Activated CD4-positive, CD25-positive, alpha-beta regulatory T cell treated with anti-CD3 and anti-CD28 coated beads, Interleukin-2, amount 50 U/mL, for 16 hours (primary cell): ENCODE measurements around the gene TRMT61A.

Experiments
- DNase-seq: peaks from one replicate; pipeline ENCODE4 v3.0.0-alpha.2; 2020; ENCODE audit warnings: low read depth, low spot score

TRMT61A gene

GRCh38 chr14:103534576-103535061, 5.6 kb downstream of the TRMT61A start:
- no peak for DNase-seq

DNA sequence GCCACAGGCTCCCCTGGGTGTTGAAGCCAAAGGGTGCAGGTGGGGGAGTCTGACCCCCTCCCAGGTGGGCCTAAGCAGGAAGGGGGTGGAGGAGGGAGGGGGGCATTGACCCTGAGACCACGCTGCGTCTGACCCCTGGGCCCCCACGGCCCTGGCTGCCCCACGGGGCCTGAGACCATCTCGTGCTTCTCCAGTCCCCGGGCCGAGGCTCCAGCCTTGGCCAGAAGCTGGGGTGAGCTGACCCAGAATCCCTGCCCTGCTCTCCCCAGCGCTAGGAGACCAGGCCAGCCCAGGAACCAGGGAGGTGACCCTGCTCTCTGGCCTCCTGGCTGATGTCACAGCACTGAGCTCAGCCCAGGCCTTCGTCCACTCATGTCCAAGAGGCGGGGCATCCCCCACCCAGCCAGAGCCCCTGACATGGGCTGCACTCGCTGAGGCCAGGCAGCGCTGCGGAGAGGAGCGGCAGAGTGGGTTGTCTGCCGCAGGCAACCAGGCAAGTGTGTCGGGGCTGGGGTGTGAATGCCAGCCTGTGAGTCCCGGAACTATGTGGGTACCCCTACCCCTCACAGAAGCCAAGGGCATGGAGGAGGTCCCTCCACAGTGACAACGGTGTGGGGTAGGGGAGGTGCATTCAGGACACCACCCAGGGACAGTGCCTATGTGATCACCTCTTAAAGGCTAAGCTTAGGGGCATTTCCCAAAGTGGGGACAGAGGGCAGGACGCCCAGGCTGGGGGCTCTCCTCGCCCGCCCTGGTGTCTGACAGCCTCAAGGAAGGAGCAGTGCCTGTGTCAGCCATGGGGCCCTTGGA, 6.3 kb downstream of the TRMT61A start:
- DNase-seq, result no peak

DNA sequence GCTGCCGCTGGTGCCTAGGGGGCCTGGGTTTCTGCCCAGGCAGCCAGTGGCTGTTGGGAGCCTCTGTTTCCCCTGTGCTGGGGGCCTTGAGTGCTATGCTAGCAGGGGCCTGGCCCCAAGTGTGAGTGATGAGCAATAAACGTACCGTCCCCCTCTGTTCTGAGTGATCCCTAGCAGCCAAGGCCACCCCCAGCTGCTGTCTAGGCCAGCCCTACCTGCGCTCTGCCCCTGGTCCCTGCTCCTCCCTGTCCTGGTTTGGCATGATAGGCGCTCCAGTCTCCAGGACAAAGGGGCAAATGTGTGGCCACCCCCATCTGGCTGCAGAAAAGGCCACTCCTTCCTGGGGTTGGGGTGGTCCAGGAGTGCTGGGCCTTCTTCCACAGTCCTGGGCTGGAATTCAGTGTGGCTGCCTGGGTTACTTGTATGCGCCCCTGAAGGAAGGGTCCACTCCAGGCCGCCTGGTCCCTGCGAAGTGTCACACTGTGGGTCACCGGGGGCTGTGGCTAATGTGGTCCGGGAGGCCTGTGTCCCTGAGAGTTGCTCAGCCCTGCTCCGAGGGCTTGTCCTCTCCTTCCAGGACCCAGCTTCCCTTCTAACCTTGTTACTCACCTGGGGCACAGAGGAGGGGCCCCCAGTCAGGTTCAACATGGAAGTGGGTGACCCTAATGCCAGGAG, 7.0 kb downstream of the TRMT61A start:
- DNase-seq, result no peak

- no peak for DNase-seq
These were observed 7.7 kb downstream of the TRMT61A start for GRCh38 chr14:103536693-103537092.

- no peak for DNase-seq
These were observed 8.4 kb downstream of the TRMT61A start for GRCh38 chr14:103537175-103537990.

DNA sequence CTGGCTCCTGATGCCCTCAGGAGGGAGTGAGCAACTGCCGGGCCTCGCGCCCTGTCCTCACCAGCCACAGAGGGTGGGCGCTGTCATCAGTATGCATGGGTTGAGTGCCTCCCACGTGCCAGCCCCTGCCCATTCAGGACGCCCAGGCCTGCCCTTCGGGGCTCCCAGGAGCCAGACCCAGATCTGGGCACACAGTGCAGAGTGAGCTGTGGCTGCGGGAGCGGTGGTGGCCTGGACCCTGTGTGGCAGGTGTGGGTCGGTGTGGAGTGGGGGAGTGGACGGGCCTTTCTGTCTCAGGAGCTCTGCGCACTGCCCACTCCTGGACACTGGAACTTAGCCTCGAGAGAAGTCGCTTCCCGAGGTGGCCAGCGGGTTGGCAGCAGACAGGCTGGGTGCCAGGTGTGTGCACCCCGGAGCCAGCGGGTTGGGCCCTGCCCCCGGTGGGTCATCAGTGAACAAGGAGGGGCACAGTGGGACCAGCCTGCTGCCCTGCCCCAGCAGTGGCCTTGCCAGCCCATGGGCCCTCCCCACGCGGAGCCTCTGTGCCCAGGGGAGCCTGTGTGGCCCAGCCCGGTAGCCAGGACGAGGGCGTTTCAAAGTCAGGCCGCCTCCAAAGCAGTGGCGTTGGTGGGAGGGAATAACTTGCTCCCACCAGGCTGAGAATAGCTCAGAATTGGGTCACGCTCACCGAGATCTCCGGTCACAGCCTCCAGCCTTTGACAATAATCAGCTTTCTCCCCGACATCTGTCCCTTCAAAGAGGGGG, 9.5 kb downstream of the TRMT61A start:
- DNase-seq, result no peak

- no peak for DNase-seq
These were observed 10.2 kb downstream of the TRMT61A start for GRCh38 chr14:103539056-103539825.

DNA sequence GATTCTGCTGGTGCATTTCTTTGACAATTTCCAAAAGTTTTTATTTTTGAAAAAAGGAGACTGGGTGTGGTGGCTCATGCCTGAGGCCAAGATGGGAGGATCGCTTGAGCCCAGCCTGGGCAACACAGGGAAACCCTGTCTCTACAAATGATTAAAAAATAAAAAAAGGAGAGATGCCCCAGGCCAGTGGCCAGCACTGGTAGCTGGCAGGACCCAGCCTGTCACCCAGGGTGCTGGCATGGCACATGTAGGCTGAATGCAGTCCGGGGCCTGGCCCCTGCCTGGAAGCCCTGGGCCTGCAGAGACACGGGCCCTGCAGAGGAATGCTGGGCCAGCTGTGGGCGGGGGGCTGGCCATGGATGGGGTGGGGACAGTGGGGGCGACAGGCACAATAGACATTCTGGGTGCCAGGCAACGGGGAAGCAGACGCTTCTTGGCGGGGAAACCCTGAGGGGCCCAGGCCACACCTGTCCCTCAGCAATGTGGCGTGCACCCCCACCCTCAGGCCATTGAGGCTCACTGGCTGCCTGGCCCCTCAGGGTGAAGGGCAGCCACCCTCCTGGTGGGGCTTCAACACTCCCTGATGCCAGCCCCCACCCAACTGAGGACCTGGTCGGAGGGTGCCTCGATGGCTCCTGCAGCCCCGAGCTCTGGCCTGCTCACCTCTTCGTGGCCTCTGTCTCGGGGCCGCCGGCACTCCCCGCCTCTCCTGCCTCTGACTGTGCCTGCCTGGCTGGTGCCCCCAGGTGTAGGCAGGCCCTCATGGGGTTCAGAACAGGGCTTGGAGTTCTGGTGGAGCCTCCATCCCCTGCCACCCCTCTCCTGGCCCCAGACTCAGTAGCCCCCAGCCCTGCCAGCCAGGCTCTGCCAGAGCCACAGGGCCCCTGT, 12.1 kb downstream of the TRMT61A start:
- no peak for DNase-seq

GRCh38 chr14:103541709-103542604, 13.0 kb downstream of the TRMT61A start:
- no peak for DNase-seq

DNA sequence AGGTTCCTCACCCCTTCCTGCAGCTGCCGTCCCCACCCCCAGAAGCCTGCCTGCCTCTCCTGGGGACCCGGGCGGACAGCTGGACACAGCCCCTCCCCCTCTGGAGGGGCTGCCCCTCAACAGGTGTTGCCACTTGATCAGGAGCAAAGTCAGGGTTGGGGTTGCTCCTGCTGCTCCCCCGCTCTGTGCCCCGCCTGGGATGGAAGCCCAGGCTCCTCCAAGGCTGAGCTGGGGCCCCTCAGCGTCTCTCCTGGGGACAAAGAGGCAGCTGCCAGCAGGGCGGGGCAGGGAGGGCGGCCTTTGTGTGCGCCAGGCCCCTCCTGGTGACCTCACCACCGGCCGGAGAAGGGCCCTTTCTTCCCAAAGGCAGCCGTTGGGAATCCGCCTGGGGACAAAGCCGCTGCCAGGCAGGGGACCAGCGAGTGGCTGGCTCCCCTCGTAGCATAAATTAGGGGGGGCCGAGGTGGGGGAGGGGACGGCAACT, 13.7 kb downstream of the TRMT61A start:
- DNase-seq, result no peak

- no peak for DNase-seq
These were observed 14.1 kb downstream of the TRMT61A start for GRCh38 chr14:103543140-103543539.

DNA sequence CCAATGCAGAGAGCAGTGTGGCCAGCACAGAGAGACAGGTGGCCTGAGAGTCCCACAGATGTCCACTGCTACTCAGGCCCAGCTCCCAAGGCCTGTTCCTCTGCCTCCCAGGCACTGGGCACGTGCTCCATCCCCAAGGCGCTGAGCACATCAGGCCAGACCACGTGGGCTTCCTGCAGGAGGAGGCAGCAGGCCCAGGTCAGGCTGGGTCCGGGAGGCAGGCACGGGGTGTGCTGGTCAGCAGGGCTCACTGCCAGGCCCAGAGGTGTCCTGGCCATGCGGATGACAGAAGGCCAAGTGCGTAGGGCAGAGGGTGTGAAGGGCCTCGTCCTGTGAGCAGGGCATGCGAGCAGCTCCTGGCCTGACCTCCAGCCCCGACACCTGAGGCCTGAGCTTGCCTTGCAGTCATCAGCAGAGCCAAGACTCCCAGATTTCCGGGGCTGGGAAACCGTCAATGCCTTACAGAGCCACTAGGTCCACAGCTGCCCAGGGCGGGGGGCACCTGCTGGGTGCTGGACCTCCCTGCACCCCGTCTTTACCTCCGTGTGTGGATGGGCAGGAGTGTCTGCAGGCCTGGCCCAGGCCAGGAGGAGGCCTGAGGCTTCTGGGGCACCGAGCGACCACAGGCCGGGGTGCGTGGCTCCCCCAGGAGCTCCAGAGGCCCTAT, 14.9 kb downstream of the TRMT61A start:
- DNase-seq, result no peak

- DNase-seq, result no peak
These were observed 15.6 kb downstream of the TRMT61A start for GRCh38 chr14:103544388-103545218.

GRCh38 chr14:103545219-103545914, 16.4 kb downstream of the TRMT61A start:
- DNase-seq, result no peak

DNA sequence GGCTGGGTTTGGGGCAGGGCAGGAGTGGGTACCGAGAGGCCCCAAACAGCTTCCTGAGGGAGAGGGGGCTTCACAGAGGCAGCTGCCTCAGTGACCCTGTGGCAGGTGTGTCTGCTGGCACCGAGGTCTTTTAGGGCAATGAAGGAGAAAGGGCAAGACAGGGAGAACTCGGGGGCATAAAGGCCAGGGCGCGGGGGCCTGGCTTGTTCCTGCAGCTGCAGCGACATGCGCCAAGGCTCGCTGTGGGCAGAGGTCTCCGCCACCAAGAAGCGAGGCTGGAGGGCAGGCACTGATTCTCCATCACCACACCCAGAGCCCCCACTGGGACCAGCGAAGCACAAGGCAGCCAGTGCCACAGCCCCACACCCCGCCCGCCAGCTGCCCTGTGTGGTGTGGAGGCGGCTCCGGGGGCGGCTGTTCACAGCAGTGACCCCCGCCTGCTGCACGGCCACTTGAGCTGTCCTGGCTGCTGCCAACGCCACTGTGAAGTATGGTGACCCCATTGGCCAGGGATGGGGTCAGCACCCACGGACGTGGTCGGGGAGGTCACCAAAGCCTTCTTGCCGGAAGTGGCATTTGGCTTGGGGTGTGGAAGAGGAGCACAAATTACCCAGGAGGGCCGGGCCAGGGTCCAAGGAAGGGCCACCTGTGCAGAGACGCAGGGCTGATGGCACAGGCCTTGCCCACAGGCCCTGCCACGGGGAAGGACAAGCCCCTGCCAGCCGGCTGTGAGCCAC, 17.1 kb downstream of the TRMT61A start:
- DNase-seq, result no peak
